ENCODE data around the gene PTCD2.
"Not testable (repeated sequence)": the region's sequence is repeated elsewhere in the genome, so short reads cannot be mapped to it uniquely, and the experiment has no call there.

PTCD2 gene

GRCh38 chr5:72380492-72381274, 60.5 kb downstream of the PTCD2 start:
- DNase-seq (ENCODE audit: low read depth in 2 of 2) = no peak

DNA sequence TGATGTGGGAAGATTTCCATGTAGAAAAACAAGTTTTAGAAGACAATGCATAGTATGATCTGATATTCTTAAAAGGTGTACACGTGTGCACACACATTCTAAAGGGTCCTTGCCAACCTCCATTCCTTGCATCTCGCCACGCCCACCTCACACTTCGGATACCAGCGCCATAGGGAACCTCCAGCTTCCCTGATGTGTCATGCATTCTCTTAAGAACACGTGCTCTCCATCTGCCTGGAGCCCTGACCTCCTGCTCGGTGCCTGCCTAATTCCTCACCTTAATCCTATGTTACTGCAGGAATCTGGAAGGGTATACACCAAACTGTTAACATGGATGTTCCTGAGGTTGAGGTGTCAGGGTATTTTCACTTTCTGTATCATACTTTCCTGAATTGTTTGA, 63.1 kb downstream of the PTCD2 start:
- no peak for DNase-seq (ENCODE audit: low read depth in 2 of 2)

DNA sequence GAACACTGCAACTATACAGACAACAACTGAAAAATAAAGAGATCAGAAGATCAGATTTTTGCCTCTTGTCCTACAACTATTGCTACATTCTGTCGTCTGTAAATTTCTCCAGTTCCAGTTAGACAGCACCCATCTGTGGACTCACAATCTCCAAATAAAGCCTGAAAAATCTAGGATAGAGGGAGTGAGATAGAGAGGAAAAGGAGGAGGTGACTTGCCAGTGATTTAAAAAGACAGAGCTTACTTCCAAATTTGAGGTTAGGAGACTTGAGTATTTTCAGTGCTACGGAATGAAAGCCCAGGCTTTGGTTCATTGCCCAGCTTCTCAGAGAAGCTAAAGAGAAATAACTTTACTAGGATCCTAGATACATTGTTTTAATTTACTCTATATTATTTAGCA, 63.6 kb downstream of the PTCD2 start:
- DNase-seq (ENCODE audit: low read depth in 2 of 2) = no peak

- no peak for DNase-seq (ENCODE audit: low read depth in 2 of 2)
Observed at GRCh38 chr5:72386639-72387038, 66.5 kb downstream of the PTCD2 start.

DNA sequence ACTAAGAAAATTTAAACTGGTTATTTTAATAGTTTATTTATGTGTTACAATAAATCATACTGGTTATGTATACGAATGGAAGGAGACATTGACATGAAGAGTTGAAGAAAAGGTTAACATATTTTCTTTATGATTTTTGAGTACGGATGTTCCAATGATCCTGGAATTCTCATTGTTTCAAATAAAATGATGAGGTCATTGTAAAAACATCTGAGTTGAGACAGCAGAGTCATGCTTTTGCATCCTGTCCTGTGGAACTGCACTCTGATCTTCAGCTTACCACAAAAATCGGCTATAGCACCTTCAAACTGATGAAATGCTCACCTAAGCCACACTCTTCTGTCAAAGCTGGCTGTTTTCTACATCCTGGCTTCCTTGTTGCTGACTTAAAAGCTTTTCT, 67.8 kb downstream of the PTCD2 start:
- DNase-seq (ENCODE audit: low read depth in 2 of 2) = no peak

DNA sequence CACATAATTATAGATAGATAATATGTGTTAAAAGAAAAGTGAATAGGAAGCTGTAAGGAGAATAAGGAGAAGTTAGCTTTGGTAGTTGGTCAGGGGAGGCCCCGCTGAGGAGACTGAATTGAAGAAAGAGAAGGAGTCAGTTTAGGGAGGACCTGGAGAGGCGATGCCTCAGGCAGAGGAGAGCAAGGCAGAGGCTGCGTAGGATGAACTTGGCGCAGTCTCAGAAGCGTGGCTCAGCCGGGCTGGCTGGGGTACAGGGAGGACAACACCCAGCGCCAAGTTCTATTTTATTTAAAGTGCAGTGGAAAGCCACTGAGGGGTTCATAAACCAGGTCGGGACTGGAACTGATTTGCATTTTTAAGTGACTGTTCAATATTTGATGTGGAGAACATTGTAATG, 68.5 kb downstream of the PTCD2 start:
- DNase-seq (ENCODE audit: low read depth in 2 of 2) = no peak

DNA sequence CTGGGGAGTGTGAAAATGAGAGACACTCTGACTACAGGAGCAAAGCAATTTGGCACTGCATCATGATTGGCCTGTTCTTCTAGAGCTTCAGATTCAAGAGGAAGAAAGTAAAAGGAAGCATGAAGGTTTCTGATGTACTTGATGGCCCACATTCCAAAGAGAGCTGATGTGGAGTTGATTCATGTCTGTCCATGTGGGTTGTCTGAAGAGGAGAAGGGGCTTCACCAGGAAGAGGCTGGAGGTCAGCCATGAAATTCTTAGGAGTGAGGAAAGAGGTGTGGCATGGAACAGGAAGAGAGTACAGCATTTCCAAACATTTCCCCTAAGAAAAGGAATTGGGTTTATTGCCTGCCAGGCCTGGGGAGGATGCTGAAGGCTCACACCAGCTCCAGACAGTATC, 70.7 kb downstream of the PTCD2 start:
- no peak for DNase-seq (ENCODE audit: low read depth in 2 of 2)

- DNase-seq (ENCODE audit: low read depth in 2 of 2) = no peak
Observed at GRCh38 chr5:72392326-72392733, 72.2 kb downstream of the PTCD2 start.

DNA sequence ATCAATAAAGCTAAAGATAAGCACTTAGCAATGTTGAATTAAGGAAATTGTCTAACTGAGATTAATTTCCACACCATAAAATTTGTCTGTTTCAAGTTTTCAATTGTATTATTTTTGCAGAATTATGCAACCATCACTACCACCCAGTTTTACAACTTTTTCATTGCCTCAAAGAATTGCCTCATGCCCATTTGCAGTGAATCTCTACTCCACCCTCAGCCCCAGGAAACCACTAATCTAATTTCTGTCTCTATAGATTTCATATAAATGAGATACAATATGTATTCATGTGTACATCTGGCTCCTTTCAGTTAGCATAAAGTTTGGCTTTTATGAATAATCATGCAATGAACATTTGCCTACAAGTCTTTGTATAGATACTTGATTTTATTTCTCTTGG, 72.9 kb downstream of the PTCD2 start:
- no peak for DNase-seq (ENCODE audit: low read depth in 2 of 2)

GRCh38 chr5:72394688-72395087, 74.5 kb downstream of the PTCD2 start:
- no peak for DNase-seq (ENCODE audit: low read depth in 2 of 2)

GRCh38 chr5:72397836-72398235, 77.7 kb downstream of the PTCD2 start:
- no peak for DNase-seq (ENCODE audit: low read depth in 2 of 2)

DNA sequence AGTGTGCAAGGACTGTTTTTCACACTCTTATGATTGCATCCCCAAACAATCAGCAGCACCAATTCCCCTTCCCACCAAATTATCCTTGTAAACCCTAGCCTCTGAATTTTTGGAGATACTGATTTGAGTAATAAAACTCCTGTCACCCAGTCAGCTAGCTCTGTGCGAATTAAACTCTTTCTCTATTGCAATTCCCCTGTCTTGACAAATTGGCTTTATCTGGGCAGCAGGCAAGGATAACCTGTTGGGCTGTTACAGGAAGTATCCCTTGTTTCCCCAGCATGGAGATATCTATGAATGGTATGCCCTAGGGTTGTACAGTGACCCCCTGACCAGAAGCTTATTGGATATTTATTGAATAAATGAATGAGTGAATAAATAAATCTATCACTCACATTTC, 80.8 kb downstream of the PTCD2 start:
- no peak for DNase-seq (ENCODE audit: low read depth in 2 of 2)

DNA sequence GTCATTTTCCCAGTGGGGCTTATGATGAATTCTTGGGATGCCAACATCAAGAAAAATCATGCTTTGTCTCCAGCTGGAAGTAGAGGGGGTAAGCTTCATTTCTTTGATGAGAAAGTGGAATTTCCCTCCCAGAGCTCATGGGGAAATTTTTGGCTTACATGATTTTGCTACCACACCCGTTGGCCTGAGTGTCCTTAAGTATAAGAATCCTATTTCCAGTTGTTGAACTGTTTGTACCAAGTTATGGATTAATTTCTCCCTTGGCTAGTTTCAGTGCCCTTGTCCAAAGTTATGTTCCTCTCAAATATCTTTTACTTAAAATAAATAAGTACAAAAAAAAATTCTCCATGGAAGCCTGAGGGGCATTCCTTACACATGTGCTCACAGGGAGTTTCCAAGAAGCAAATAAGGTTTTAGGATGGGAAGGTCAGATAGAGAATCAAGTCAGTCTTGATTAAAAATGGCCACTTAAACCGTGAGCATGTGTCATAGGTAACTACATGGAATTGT, 82.3 kb downstream of the PTCD2 start:
- DNase-seq (ENCODE audit: low read depth in 2 of 2) = no peak

- no peak for DNase-seq (ENCODE audit: low read depth in 2 of 2)
Observed at GRCh38 chr5:72402959-72403628, 82.9 kb downstream of the PTCD2 start.

GRCh38 chr5:72404771-72405170, 84.6 kb downstream of the PTCD2 start:
- DNase-seq (ENCODE audit: low read depth in 2 of 2) = not testable (repeated sequence)

DNA sequence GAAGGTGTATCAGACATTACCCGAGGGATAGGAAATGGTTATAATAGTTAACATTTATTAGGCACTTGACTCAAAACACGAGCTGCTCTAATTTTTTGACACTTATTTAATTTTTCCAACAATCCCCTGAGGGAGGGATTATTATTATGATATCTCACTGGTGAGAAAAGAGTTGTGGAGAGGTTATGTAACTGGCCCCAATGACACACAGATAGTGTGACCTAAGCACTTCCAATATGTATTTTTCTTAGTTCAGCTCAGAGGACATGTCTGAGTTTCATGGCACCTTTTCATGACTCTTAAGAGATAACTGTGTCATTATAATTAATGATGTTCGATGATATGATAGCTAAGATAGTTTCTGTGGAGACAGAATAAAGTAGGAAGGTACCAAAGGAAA, 86.9 kb downstream of the PTCD2 start:
- DNase-seq (ENCODE audit: low read depth in 2 of 2) = no peak

GRCh38 chr5:72407541-72407940, 87.4 kb downstream of the PTCD2 start:
- no peak for DNase-seq (ENCODE audit: low read depth in 2 of 2)

DNA sequence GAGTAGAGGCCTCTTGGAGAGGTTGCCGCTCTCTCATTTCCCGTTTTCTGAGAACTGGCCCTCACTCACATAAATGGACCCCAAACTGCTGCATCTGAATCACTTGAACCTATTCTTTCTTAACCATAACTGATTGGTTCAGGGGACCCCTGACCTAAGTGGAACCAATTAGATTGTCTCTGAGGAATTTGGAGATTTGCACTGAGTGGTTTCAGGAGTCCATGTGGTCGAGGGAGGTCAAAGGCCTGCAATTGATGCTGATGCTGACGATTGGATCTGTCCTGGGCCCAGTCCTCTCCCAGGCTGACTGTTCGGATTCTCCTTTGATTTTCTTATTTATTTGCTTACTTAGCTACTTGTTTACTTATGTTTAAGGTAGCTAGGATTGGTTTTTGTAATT, 88.0 kb downstream of the PTCD2 start:
- no peak for DNase-seq (ENCODE audit: low read depth in 2 of 2)

DNA sequence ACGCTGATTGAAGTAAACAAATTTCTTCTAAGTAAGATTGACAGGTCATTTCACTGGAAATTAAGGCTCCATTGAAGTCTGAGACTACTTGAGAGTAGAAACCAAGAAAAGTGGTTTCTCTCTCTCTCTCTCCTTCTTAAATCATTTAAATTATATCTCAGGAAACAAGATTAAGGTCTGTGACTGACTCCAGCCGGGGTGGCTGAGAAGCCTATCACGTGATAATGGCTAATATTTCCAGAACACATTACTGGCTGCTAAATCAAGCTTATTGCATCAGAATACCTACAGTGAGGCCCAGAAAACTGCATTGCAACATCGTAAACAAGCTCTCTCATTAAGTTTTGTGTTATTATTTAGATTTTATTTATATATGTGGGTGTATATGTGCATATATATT, 88.4 kb downstream of the PTCD2 start:
- no peak for DNase-seq (ENCODE audit: low read depth in 2 of 2)

GRCh38 chr5:72410688-72411295, 90.6 kb downstream of the PTCD2 start:
- DNase-seq (ENCODE audit: low read depth in 2 of 2) = no peak

- no peak for DNase-seq (ENCODE audit: low read depth in 2 of 2)
Observed at GRCh38 chr5:72412283-72413055, 92.3 kb downstream of the PTCD2 start.
